ENCODE results near the gene SIGLEC7. TPM values are rescaled to one million over a fixed set of nuclear protein-coding genes. Genes with fewer than 3 reads are reported as not detected.
"Not testable (repeated sequence)": the region's sequence is repeated elsewhere in the genome, so short reads cannot be mapped to it uniquely, and the experiment has no call there.

SIGLEC7 gene
- polyA plus RNA-seq, 3 donors = 0.22 to 0.65 (median 0.27) TPM

DNA sequence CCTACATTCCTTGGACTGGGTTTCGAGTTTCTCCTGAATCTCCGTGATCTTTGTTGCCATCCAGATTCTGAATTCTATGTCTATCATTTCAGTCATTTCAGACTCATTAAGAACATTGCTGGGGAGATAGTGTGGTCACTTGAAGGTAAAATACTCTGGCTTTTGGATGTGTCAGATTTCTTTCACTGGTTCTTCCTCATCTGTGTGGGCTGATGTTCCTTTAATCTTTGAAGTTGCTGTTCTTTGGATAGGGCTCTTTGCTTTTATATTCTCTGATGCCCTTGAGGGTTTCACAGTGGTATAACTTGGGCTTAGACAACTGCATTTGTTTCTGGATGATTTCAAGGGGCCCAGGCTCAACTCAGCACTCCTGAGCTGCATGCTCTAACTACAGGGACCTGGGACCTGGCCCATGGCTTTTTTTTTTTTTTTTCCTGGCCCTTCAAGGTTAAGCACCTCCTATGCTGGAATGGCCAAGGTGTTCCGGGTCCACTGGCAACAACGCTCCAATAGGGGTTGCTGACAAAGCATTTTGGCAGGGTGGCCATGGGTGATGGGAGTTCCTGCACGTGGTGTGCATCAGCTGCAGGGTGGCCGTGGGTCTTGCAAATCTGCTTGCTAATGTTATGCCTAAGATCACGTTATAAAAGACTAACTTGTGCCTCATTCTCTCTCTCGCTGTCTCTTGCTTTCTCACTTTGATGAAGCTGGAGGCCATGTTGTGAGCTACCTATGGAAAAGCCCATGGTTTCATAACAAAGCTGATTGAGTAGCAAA lies 5.9 kb upstream of the SIGLEC7 start:
- no peak for DNase-seq (ENCODE audit: extremely low read depth in 1 of 11, low read depth in 9 of 11, low spot score in 4 of 11)

DNA sequence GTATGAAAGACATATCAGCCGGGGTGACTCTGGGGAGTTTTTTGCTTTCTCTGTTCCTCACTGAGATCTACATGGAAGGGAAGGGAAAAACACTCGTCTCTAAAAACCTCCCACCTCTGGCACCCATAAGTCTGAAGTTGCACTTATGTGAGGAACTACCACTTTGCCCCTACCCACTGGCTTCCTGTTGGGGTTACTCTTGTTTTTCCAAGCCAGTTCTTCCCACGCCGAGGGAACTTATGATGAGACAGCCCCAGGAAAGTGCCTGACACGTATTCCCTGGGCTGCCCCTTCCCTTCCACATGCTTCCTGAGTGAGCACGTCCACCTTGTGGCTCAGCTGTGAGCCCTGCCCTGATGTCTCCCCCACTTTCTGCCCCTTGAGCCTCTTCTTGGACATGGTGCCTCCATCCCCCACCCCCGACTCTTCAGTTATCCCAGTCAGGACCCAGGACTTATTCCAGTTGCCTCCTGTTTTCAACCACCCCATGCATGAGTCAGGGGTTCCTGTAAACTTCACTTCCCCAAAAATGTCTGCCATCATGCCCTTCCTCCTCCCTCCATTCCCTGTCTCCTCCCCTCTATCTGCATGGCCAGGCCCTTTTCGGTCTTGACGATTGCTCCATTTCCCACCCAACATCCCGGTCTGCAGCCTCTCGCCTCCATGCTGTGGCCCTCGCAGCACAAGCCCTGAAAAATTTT lies 5.1 kb upstream of the SIGLEC7 start:
- no peak for DNase-seq (ENCODE audit: extremely low read depth in 1 of 11, low read depth in 9 of 11, low spot score in 4 of 11)

DNA sequence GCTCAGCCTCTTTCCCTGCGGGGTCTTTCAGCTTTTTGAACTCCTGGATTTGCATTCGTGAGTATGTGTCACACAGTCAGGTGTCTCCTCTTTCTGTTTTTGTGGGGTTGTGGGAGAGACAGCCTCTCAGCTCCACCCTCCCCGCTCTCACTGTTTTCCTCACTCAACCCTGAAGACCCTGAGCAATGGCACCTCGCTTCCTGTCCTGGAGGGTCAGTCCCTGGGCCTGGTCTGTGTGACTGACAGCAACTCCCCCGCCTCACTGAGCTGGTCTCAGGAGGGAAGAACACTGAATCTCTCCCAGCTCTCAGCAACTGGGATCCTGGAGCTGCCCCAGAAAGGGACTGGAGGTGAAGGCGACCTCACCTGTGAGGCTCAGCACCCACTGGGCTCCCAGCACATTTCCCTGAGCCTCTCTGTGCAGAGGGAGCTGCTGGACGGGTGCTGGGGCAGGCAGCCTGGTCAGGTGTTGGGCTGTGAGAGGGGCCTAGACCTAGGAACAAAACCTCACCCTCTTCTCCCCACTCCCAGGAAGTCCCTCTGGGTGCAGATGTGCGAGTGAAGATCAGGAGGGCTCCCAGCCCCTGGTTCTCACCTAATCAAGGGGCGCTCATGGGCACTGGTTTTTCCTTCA lies 4.2 kb upstream of the SIGLEC7 start:
- DNase-seq (ENCODE audit: extremely low read depth in 1 of 11, low read depth in 9 of 11, low spot score in 4 of 11) = no peak

DNA sequence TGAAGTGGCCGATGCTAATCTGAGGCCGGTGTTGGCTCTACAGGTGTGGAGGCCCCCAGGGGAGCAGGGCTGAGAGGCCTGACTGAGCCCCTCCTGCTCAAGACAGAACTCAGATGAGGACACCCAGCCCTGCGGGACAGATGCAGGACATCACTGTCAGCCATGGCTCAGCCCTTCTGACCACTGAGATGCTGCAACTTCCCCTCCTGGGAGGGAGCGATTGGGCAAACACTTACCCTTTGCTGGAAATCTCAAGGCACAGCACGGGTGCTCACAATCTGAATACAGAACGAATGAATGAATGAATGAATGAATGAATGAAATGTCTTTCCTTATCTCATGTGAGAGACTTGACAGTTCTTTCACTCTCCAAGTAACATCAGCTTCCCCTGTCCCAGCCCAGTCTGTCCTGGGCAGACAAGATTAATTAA lies 3.5 kb upstream of the SIGLEC7 start:
- peak in 1 of 11 donors; percentile 32 for DNase-seq (ENCODE audit: extremely low read depth in 1 of 11, low read depth in 9 of 11, low spot score in 4 of 11)

DNA sequence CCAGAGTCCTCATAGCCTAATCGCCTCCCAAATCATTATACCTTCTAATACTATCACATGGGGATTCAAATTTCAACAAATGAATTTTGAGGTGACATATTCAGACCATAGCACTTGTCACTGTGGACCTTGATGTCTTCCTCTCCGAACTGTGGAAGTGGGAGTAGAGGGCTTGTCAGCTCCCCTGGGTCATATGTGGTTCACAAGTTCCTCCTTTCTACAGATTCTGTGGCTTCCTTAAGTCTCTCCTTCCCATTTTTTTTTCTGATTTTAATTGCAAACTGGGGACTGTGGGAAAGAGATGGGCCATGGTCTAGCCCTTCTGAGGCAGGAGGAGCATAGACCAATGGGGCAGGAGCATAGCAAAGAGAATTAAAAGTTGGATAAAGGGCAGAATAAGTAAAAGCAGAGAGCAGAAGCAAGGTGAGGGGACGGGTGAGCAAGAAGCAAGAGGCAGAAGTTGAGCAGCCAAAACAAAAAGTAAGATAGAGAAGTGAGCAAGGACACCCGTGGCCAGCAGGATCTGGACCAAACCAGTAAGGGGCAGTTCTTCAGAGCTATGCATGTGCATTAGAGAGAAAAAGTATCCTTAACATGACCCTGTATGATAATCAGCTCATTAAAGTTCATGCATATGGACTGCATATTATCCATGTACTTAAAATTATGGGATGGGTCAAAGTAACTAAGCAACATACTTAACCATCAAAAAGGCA lies 2.6 kb upstream of the SIGLEC7 start:
- no peak for DNase-seq (ENCODE audit: extremely low read depth in 1 of 11, low read depth in 9 of 11, low spot score in 4 of 11)

DNA sequence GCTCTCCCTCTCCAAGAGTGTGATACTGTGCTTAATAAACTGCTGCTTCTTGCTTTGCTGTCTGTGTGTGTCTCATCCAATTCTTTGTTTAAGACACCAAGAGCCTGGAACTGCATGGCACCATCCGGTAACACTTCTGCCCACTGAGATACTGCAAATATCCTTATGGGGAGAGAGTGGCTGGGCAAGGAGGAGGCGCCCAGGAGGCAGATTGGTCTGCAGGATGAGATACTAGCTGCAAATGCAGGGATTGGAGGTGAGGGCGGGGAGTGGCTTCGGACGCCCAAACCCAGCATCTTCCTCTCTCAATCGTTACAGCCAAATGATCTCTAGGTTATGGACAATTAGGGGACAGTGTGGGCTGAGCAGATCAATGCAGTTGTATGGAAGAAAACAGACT lies 1.7 kb upstream of the SIGLEC7 start:
- DNase-seq (ENCODE audit: extremely low read depth in 1 of 11, low read depth in 9 of 11, low spot score in 4 of 11) = no peak

DNA sequence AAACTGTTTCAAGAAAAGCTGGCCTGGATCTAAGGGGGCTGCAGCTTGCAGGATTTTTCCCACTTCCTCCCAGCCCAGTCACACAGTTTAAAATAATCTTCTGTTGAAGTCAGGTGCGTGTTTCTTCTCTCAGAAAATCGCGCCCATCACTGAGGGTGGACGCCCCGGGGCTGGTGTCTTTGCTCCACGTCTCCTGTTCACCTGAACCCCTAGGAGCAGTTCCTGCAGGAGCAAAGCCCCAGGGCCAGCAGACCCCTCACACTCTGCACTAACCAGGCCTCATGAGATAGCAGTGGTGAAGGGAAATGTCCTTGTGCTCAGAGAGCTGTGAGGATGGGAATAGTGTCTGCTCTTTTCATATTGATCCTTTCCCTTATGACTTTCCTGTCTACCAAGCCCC lies 920 bp upstream of the SIGLEC7 start:
- no peak for DNase-seq (ENCODE audit: extremely low read depth in 1 of 11, low read depth in 9 of 11, low spot score in 4 of 11)

DNA sequence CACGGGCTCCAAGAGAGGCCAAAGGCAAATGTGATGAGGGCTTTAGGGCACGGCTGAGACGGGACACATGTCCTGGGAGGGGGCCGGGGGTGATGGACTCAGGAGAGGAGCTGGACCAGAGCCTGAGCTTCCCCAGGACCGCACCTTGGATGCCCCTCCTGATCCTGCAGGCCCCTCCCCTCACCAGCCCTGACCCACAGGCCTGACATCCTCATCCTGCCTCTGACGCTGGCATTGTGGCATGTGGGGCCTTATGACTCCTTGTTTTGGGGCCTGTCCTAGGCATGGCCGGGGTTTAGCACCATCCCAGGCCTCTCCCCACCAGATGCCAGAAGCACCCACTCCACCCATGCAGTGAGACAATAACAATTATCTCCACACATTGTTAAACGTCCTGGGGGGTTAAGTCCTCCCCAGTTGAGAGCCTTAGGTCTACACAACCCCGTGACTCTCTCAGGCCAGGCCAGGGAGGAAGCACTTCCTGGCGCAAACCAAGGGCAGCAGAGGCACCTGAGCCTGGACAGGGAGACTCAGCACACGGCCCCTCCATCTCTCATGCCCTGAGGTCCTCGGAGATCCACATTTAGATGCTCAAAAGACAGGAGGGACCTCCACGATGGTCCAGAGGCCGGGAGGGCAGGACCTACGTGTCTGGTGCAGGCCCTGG lies 841 bp downstream of the SIGLEC7 start:
- not testable (repeated sequence) for DNase-seq (ENCODE audit: extremely low read depth in 1 of 11, low read depth in 9 of 11, low spot score in 4 of 11)

DNA sequence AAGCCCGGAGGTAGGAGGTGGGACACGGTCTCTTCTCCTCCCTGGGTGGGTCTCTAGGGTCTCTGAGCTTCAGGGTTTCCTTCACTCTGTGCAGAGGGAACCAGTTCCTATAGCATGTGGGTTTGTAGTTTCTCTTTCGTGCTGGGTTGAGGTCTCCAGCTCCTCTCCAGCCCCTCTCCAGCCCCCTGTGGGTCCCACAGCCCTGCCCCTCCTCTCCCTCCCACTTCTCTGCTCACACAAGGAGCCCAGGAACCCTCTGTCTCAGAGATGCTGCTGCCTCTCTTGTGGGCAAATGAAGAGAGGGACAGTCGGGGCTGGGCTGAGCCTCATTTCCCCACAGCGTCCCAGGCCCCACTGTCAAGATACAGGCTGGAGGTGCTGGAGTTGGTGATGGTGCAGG lies 1.4 kb downstream of the SIGLEC7 start:
- DNase-seq (ENCODE audit: extremely low read depth in 1 of 11, low read depth in 9 of 11, low spot score in 4 of 11) = no peak

DNA sequence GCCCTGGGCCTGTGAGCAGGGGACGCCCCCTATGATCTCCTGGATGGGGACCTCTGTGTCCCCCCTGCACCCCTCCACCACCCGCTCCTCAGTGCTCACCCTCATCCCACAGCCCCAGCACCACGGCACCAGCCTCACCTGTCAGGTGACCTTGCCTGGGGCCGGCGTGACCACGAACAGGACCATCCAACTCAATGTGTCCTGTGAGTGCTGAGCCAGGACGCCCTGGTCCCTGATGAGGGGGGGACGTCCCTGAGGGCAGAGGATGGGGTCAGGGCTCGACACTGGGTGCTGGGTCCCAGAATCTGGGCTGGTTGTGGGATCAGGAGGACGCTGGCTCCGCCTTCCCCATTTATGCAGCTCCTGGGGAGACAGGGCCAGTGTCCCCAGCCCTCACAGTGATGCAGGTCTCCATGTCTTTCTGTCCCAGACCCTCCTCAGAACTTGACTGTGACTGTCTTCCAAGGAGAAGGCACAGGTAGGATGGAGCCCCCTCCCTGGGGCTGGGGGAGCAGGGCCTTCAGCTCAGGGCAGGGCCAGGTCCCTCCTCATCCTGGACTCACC lies 2.5 kb downstream of the SIGLEC7 start:
- no peak for DNase-seq (ENCODE audit: extremely low read depth in 1 of 11, low read depth in 9 of 11, low spot score in 4 of 11)

DNA sequence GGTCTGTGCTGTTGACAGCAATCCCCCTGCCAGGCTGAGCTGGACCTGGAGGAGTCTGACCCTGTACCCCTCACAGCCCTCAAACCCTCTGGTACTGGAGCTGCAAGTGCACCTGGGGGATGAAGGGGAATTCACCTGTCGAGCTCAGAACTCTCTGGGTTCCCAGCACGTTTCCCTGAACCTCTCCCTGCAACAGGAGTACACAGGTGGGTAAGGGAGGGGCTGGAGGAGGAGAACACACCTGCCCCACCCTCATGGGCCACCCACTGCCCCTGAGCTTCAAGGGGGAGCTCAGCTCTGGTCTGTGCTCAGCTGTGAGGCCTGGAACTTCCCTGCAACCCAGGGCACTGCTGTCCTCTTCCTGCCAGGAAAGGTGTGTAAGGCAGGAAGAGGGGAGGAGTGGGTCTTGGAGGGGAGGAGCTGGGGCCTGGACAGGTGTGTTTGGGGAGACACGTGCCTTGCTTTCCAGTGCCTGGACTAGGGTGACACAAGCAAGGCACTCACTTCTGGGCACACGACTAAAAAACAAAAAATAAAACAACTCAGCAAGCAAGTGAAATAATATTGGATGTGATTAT lies 3.9 kb downstream of the SIGLEC7 start:
- no peak for DNase-seq (ENCODE audit: extremely low read depth in 1 of 11, low read depth in 9 of 11, low spot score in 4 of 11)

DNA sequence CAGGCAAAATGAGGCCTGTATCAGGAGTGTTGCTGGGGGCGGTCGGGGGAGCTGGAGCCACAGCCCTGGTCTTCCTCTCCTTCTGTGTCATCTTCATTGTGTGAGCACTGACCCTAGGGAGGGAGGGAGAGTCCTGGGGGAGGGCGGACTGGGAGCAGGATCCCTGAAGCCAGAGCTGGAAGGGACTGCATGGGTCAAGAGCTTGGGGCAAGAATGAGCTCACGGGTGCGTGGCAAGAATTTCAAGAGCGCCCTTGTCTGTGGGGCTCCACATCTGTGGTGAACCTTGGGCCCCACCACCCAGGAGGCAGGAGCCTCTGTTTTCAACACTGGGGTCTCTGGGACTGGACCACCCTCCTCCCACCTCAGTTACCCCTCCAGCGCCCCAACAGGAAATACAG lies 4.7 kb downstream of the SIGLEC7 start:
- no peak for DNase-seq (ENCODE audit: extremely low read depth in 1 of 11, low read depth in 9 of 11, low spot score in 4 of 11)

DNA sequence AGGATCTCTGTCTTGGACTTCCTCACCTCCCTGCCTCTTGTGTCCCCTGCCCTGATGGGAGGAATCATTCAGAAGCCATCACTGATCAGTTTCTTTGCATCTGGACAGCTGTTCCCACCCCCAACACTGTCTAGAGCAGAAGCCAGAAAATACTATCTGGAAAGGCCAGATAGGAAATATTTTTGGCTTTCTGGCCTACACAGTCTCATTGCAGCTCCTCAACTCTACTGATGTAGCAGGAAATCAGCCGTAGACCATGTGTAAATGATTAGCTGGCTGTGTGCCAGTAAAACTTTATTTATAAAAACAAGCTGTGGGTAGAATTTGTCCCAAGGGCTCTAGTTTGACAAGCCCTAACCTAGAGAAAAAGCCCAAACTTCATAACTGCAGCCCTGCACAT lies 5.6 kb downstream of the SIGLEC7 start:
- DNase-seq (ENCODE audit: extremely low read depth in 1 of 11, low read depth in 9 of 11, low spot score in 4 of 11) = no peak

DNA sequence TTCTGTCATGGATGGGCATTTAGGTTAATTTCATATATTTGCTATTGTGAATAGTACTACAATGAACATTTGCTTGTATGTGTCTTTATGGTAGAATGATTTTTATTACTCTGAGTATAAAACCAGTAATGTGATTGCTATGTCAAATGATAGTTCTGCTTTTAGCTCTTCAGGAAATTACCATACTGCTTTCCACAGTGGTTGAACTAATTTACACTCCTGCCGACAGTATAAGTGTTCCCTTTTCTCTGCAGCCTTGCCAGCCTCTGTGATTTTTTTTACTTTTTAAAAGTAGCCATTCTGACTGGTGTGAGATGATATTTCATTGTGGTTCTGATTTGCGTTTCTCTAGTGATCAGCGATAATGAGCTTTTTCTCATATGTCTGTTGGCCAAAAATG lies 6.5 kb downstream of the SIGLEC7 start:
- no peak for DNase-seq (ENCODE audit: extremely low read depth in 1 of 11, low read depth in 9 of 11, low spot score in 4 of 11)

DNA sequence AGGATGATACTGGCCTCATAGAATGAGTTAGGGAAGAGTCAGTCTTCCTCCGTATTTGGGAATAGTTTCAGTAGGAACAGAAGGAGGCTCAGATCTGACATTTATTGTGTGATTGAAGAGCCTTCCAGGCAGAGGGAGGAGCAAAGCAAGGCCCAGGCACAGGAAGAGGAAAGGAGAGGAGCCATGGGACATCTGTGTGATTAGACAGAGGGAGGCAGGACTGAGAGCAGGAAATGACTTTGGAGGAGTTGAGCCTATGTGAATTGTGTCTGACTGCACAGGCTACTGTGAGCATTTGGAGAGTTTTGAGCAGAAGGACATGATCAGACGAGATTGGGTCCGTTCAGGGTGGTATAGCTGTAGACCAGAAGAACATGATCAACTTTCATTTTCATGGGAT lies 8.5 kb downstream of the SIGLEC7 start:
- DNase-seq (ENCODE audit: extremely low read depth in 1 of 11, low read depth in 9 of 11, low spot score in 4 of 11) = no peak

DNA sequence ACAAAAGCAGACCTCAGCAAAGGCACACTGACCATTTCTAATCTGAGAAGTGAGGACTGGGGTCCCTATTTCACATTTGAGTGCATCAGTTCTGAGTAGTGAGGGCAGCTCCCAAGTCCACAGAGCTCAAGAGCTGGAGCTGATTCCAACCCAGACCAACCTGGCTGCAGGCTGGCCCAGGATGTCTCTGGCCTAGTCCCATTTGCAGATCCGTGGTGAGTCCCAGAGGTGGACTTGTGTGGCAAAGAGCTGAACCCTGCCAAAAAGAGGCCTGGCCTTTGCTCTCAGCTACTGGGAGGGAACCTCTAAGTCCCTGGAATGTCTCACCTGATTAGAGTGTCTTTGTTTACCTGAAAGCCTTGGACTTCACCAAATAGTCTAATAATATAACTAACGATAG lies 14.6 kb downstream of the SIGLEC7 start:
- no peak for DNase-seq (ENCODE audit: extremely low read depth in 1 of 11, low read depth in 9 of 11, low spot score in 4 of 11)

DNA sequence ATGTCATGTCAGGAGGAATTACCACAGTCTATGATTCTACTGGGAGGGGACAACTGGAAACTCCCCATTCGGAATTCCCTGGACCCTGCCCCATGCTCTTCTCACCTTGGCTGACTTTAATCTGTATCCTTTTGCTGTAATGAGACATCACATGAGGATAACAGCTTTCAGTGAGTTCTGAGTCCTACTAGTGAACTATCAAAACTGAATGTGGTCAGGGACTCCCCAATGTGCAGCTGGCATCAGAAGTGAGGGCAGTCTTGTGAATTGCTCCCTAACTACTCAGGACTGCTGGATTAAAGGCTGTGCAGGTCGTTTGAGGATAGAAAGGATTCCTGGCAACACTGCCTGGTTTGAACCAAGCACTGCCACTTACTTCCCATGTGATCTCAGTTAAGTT lies 15.2 kb downstream of the SIGLEC7 start:
- DNase-seq (ENCODE audit: extremely low read depth in 1 of 11, low read depth in 9 of 11, low spot score in 4 of 11) = no peak

DNA sequence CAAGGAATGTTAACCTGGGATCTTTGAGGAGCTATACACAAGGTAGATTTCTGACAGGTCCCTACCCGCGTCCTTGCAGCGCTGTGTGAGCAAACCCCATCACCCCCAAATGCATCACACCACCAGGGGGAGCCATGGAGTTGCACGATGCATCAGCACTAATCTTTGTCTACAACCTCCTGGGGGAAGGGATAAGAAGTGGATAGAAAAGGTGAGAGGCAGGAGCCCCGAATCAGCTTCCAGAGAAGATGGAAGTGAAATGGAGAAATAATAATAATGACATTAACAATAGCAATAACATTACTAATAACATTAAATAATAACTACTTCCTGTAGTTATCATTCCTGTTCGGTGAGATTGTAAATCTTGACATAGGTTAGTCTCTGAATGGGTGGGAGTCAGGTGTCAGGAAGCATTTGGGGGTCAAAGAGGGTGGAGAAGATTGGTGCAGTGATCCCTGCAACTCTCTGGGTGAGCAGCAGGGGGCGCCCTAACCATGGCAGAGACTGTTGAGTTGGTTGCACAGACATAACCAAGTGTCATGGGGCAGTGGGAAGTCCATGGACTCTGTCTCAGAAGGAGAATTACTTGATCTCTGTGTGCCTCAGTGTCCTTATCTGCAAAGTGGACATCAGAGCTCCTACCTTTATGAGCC lies 16.5 kb downstream of the SIGLEC7 start:
- peak in 1 of 11 donors; percentile 15 for DNase-seq (ENCODE audit: extremely low read depth in 1 of 11, low read depth in 9 of 11, low spot score in 4 of 11)
